Lung (tissue), 12 donors: ENCODE measurements around the gene MICU1. TPM values are rescaled to one million over a fixed set of nuclear protein-coding genes. Genes with fewer than 3 reads are reported as not detected.

Source experiments
- ATAC-seq: fragments of 200-7000 bp; cut with Tn5 transposase; one replicate; pipeline ENCODE4 v1.9.1; 2020; ENCODE audit warnings: moderate number of reproducible peaks; ENCODE audit not compliant: insufficient read depth, low FRiP score
- DNase-seq, 3 donors: peaks; one replicate each; pipeline ENCODE4 v3.0.0-alpha.2; 2013 to 2017
- H3K27ac ChIP-seq, 2 donors: one replicate each; pipeline ENCODE4 v1.5.1; 2013; ENCODE audit warnings: mild to moderate bottlenecking in 2 of 2, moderate library complexity in 2 of 2, control low read depth in 1 of 2, inconsistent platforms in 1 of 2, low read depth in 1 of 2, low read length in 1 of 2
- H3K27me3 ChIP-seq, 3 donors: one replicate each; pipeline ENCODE4 v1.5.1; 2013; ENCODE audit warnings: low read length in 2 of 3; ENCODE audit not compliant: control insufficient read depth in 3 of 3, insufficient read depth in 3 of 3
- H3K36me3 ChIP-seq, 4 donors: one replicate each; pipeline ENCODE4 v1.5.1; 2013; ENCODE audit warnings: low read length in 4 of 4, mild to moderate bottlenecking in 1 of 4, moderate library complexity in 1 of 4; ENCODE audit not compliant: control insufficient read depth in 4 of 4, insufficient read depth in 4 of 4
- H3K4me1 ChIP-seq, 5 donors: one replicate each; pipeline ENCODE4 v1.5.1; 2013; ENCODE audit warnings: low read length in 5 of 5, mild to moderate bottlenecking in 2 of 5, moderate library complexity in 1 of 5; ENCODE audit not compliant: control insufficient read depth in 5 of 5, insufficient read depth in 5 of 5
- H3K4me3 ChIP-seq: one replicate; pipeline ENCODE4 v1.5.1; 2013; ENCODE audit warnings: mild to moderate bottlenecking, control low read depth, moderate library complexity
- H3K9ac ChIP-seq, 2 donors: one replicate each; pipeline ENCODE4 v1.5.1; 2013; ENCODE audit warnings: low read length in 2 of 2, control low read depth in 1 of 2; ENCODE audit not compliant: insufficient read depth in 1 of 2
- H3K9me3 ChIP-seq, 4 donors: one replicate each; pipeline ENCODE4 v1.5.1; 2013; ENCODE audit warnings: low read length in 3 of 4, mild to moderate bottlenecking in 1 of 4, moderate library complexity in 1 of 4; ENCODE audit not compliant: control insufficient read depth in 4 of 4, insufficient read depth in 3 of 4
- CTCF ChIP-seq: IDR thresholded peaks from 2 replicates; pipeline ENCODE4 v1.5.1; 2012; ENCODE audit warnings: mild to moderate bottlenecking; ENCODE audit errors: control extremely low read depth, extremely low read depth
- WGBS, 2 donors: extraction: QIAGEN DNeasy Blood & Tissue Kit; methylation state at CpG; one replicate each; pipeline ENCODE4 v1.1.7; 2013; 5-methylcytosine and 5-hydroxymethylcytosine counted together
- polyA plus RNA-seq, 2 donors: library from polyadenylated mRNA; stranded (reverse); fragments of 200-250 nt; gene quantifications; one replicate each; pipeline ENCODE4 v1.2.1, GENCODE V29; 2013
- total RNA-seq, 2 donors: library from RNA; depleted of rRNA in 1 of 2; stranded (reverse); fragments of >200 nt in 1 of 2; gene quantifications; one replicate each; pipeline ENCODE4 v1.2.1, GENCODE V29; 2014 to 2021
- donor health status: control.
- donor health status: control.
- donor health status: Bipolar disorder and iron deficiency.
- donor health status: healthy.
- donor health status: DM: yes; HTN: yes; CAD: no.

Gene MICU1
- total and polyA plus RNA-seq, 4 donors, result 41.9 to 86.4 (median 43.2) TPM

GRCh38 chr10:72513910-72514309, 112.0 kb downstream of the MICU1 start:
- no peaks in the 10 kb centered on the region for H3K27me3 ChIP-seq
- ATAC-seq, result no peak
- no peak overlapping the region for H3K9ac ChIP-seq
- no peak for DNase-seq
- H3K9me3 ChIP-seq, result no peaks in the 10 kb centered on the region
- H3K4me1 ChIP-seq, result no peaks in the 10 kb centered on the region
- H3K36me3 ChIP-seq, result no peaks in the 10 kb centered on the region
- no peak overlapping the region for H3K27ac ChIP-seq
- TF ChIP-seq CTCF, result no peak
- no peak overlapping the region for H3K4me3 ChIP-seq

- Histone ChIP-seq H3K9me3 (no peaks in the 10 kb centered on the region), H3K27me3 (no peaks in the 10 kb centered on the region), H3K9ac (no peak overlapping the region), H3K4me3 (no peak overlapping the region), H3K36me3 (peaks cover 0 to 2% (median 0%) of the 10 kb centered on the region in 4 donors), H3K27ac (no peak overlapping the region), H3K4me1 (peaks cover 0 to 2% (median 0%) of the 10 kb centered on the region in 5 donors)
- no peak for TF ChIP-seq CTCF
- DNase-seq (no peak), ATAC-seq (no peak)
- WGBS, 2 donors, result 30 to 68% methylated on average over 5 of the region's 5 CpGs
Measured at GRCh38 chr10:72511459-72511858, 114.4 kb downstream of the MICU1 start.

- DNase-seq, result no peak
- Histone ChIP-seq H3K4me3 (no peak overlapping the region), H3K27me3 (no peaks in the 10 kb centered on the region), H3K4me1 (peaks cover 0 to 2% (median 0%) of the 10 kb centered on the region in 5 donors), H3K9ac (no peak overlapping the region), H3K9me3 (no peaks in the 10 kb centered on the region), H3K27ac (no peak overlapping the region), H3K36me3 (peaks cover 0 to 10% (median 3%) of the 10 kb centered on the region in 4 donors)
- ATAC-seq, result no peak
- no peak for TF ChIP-seq CTCF
- WGBS, 2 donors, result 38 to 68% methylated on average over 1 of the region's 1 CpG
Measured at GRCh38 chr10:72509941-72510340, 115.9 kb downstream of the MICU1 start.

GRCh38 chr10:72509206-72509799, 116.6 kb downstream of the MICU1 start:
- ATAC-seq, result no peak
- no peak for DNase-seq
- Histone ChIP-seq H3K9ac (no peak overlapping the region), H3K4me3 (no peak overlapping the region), H3K9me3 (no peaks in the 10 kb centered on the region), H3K4me1 (peaks cover 0 to 2% (median 0%) of the 10 kb centered on the region in 5 donors), H3K36me3 (peaks cover 0 to 10% (median 3%) of the 10 kb centered on the region in 4 donors), H3K27ac (no peak overlapping the region), H3K27me3 (no peaks in the 10 kb centered on the region)
- WGBS, 2 donors, result 48 to 78% methylated on average over 4 of the region's 4 CpGs
- TF ChIP-seq CTCF, result no peak
